NOMO-1 treated with DMSO at 0.1 percent for 48 hours (cell line): ENCODE results near the gene PSMB11.

Experiments
- DNase-seq: peaks from one replicate; lab custom pipeline; 2025; ENCODE audit not compliant: unreplicated experiment; lab: John Stamatoyannopoulos, UW

Gene PSMB11

GRCh38 chr14:23078692-23079116, 36.7 kb downstream of the PSMB11 start:
- no peak for DNase-seq

- DNase-seq = no peak
These were observed 37.7 kb downstream of the PSMB11 start for GRCh38 chr14:23079716-23080115.

GRCh38 chr14:23080474-23080873, 38.5 kb downstream of the PSMB11 start:
- DNase-seq = no peak

- no peak for DNase-seq
These were observed 43.4 kb downstream of the PSMB11 start for GRCh38 chr14:23085458-23085857.

GRCh38 chr14:23086565-23086964, 44.6 kb downstream of the PSMB11 start:
- no peak for DNase-seq

GRCh38 chr14:23089498-23090253, 47.7 kb downstream of the PSMB11 start:
- DNase-seq = no peak

GRCh38 chr14:23090254-23090636, 48.2 kb downstream of the PSMB11 start:
- DNase-seq = no peak

- no peak for DNase-seq
These were observed 49.5 kb downstream of the PSMB11 start for GRCh38 chr14:23091294-23092225.

- no peak for DNase-seq
These were observed 51.1 kb downstream of the PSMB11 start for GRCh38 chr14:23093104-23093503.

- no peak for DNase-seq
These were observed 51.5 kb downstream of the PSMB11 start for GRCh38 chr14:23093526-23093925.
